Measurements from ENCODE around the gene PPP1R37.

DNA sequence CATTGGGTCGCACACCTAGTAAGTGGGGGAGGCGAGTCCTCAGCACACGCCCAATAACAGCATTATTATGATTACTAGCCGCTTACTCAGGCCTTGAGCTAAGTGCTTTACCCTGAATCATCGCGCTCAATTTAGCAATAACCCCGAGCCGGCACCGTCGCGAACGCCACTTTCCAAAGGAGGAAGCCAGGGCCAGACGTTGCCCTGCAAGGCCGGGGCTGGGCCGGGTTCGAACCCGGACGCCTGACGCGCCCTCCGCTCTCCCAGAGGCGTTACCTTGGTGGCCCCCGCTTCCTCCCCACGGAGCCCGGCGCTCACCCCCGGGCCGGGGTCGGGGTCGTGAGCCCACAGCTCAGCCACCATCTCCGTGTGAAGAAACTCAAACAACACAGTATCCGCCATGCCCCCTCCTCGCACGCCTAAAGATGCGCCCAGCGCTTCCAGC is 84.9 kb downstream of the PPP1R37 start, which contains the start of gene TRAPPC6A:
- TF ChIP-seq POLR2AphosphoS5 (IDR thresholded peaks at IDR 0.05; ENCODE audit: low read depth, low read length) (no peak), POLR2A (IDR thresholded peaks at IDR 0.05; ENCODE audit: low read depth, low read length) (peak; percentile 63; the same call in 1 of the 2 replicates), SPI1 (IDR thresholded peaks at IDR 0.05; ENCODE audit: low read depth, low read length) (no peak), TAF1 (IDR thresholded peaks at IDR 0.05; ENCODE audit: low read depth, low read length) (peak; percentile 61; the same call in 1 of the 2 replicates), POU2F2 (IDR thresholded peaks at IDR 0.05; ENCODE audit: low read depth, low read length) (0 out of 2 replicates have a peak, but pooled peaks have one; percentile 50), PAX5 (IDR thresholded peaks at IDR 0.05; ENCODE audit: insufficient read depth, low read length, severe bottlenecking) (no peak)
